Measurements from ENCODE around the gene TMEM108.

- TF ChIP-seq CTCF (IDR thresholded peaks at IDR 0.05 in 2 of 3, conservative IDR thresholded peaks at IDR 0.05 in 1 of 3; ENCODE audit: borderline replicate concordance in 1 of 3, insufficient read depth in 1 of 3, low read depth in 2 of 3, low read length in 2 of 3) (no peak), POLR2AphosphoS5 (IDR thresholded peaks at IDR 0.05; ENCODE audit: low read depth, low read length) (no peak)
Measured at GRCh38 chr3:133396906-133397305, 358.7 kb downstream of the TMEM108 start.
